ENCODE measurements around the gene CP. TPM values are rescaled to one million over a fixed set of nuclear protein-coding genes. Genes with fewer than 3 reads are reported as not detected.
"Not testable (repeated sequence)": the region's sequence is repeated elsewhere in the genome, so short reads cannot be mapped to it uniquely, and the experiment has no call there.

Gene CP
- total RNA-seq, 4 donors from 2014 or later, result 1.7 to 10.2 (median 4.0) TPM

- H3K27me3 ChIP-seq, result no peaks in the 10 kb centered on the region
- no peaks in the 10 kb centered on the region for H3K9me3 ChIP-seq
- H3K27ac ChIP-seq, result no peak overlapping the region
- 88% methylated on average over 1 of the region's 1 CpG for WGBS
- no peak overlapping the region for H3K4me3 ChIP-seq
- no peak for DNase-seq (ENCODE audit: low spot score in 2 of 2)
- H3K36me3 ChIP-seq, result no peaks in the 10 kb centered on the region
- peaks cover 8% of the 10 kb centered on the region for H3K4me1 ChIP-seq
- TF ChIP-seq, protein P1, sequence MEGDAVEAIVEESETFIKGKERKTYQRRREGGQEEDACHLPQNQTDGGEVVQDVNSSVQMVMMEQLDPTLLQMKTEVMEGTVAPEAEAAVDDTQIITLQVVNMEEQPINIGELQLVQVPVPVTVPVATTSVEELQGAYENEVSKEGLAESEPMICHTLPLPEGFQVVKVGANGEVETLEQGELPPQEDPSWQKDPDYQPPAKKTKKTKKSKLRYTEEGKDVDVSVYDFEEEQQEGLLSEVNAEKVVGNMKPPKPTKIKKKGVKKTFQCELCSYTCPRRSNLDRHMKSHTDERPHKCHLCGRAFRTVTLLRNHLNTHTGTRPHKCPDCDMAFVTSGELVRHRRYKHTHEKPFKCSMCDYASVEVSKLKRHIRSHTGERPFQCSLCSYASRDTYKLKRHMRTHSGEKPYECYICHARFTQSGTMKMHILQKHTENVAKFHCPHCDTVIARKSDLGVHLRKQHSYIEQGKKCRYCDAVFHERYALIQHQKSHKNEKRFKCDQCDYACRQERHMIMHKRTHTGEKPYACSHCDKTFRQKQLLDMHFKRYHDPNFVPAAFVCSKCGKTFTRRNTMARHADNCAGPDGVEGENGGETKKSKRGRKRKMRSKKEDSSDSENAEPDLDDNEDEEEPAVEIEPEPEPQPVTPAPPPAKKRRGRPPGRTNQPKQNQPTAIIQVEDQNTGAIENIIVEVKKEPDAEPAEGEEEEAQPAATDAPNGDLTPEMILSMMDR (IDR thresholded peaks at IDR 0.05), result no peak
- no peak for TF ChIP-seq POLR2A (IDR thresholded peaks at IDR 0.05)
- no peak for TF ChIP-seq EP300 (IDR thresholded peaks at IDR 0.05)
- no peak for TF ChIP-seq POLR2AphosphoS5 (IDR thresholded peaks at IDR 0.05)
Measured at GRCh38 chr3:149226776-149227175, 5.1 kb upstream of the CP start.

DNA sequence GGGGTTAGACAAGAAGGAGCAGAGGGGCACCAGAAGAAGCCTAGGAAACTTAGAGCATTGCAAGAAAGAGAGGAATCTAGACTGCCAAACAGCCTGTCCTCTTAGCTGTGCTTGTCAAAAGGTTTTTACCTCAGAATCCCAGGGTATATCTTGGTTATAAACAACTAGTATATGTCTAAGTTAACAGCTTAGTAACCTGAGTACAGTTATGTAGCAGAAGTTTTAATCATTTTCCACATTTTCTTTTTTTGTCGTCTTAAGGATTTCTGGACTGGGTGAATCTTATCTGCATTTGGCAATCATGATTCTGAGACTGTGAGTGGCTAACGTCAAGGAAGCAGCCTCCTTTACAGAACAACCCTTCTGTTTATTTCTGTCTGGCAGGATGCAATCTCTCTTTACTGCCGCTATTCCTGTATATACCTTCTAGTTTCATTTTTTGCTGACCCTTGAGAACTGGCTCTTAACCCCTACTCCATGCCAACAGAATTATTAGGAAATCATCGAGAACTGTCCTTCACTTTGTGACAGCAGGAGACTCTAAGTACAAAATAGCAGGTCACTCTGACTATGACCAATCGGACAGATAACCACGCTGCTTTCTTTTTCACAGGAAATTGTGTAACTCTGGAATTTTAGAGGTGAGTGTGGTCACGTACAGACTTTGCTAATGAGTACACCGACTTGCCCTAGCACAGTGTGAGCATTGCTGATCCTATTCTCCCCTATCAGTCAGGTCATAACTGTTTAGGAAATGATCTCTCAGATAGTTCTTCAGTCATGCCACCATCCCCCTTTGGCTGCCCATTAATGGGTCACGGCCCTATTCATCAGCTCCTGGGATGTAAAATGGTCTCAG lies 3.3 kb upstream of the CP start:
- Histone ChIP-seq H3K27me3 (no peaks in the 10 kb centered on the region), H3K27ac (peak overlapping the region; percentile 67), H3K36me3 (no peaks in the 10 kb centered on the region), H3K4me1 (peaks cover 8% of the 10 kb centered on the region), H3K9me3 (no peaks in the 10 kb centered on the region), H3K4me3 (peak overlapping the region; percentile 39)
- no peak for TF ChIP-seq EP300 (IDR thresholded peaks at IDR 0.05)
- TF ChIP-seq, protein P1 (IDR thresholded peaks at IDR 0.05), result no peak
- TF ChIP-seq POLR2AphosphoS5 (IDR thresholded peaks at IDR 0.05), result no peak
- no peak for TF ChIP-seq POLR2A (IDR thresholded peaks at IDR 0.05)
- no peak for DNase-seq (ENCODE audit: low spot score in 2 of 2)
- WGBS, result 21% methylated on average over 9 of the region's 9 CpGs

GRCh38 chr3:149223461-149223820 lies 1.8 kb upstream of the CP start:
- H3K27ac ChIP-seq, result no peak overlapping the region
- H3K27me3 ChIP-seq, result no peaks in the 10 kb centered on the region
- H3K4me3 ChIP-seq, result no peak overlapping the region
- H3K9me3 ChIP-seq, result no peaks in the 10 kb centered on the region
- H3K4me1 ChIP-seq, result peaks cover 8% of the 10 kb centered on the region
- H3K36me3 ChIP-seq, result no peaks in the 10 kb centered on the region
- no peak for DNase-seq (ENCODE audit: low spot score in 2 of 2)
- WGBS, result 86% methylated on average over 6 of the region's 6 CpGs
- TF ChIP-seq POLR2A (IDR thresholded peaks at IDR 0.05), result no peak

DNA sequence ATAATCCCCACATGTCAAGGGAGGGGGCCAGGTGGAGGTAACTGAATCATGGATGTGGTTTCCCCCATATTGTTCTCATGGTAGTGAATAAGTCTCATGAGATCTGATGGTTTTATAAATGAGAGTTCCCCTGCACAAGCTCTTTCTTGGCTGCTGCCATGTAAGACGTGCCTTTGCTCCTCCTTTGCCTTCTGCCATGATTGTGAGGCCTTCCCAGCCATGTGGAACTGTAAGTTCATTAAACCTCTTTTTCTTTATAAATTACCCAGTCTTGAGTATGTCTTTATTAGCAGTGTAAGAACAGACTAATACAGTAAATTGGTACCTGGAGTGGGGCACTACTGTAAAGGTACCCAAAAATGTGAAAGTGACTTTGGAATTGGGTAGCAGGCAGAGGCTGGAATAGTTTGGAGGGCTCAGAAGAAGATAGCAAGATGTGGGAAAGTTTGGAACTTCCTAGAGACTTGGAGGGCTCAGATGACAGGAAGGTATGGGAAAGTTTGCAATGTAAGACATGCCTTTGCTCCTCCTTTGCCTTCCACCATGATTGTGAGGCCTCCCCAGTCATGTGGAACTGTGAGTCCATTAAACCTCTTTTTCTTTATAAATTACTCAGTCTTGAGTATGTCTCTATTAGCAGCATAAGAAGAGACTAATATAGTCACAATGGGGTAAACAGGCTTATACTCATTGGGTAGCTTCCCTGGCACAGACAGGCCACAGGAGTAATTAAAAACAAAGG lies 2.1 kb downstream of the CP start:
- not testable (repeated sequence) for DNase-seq (ENCODE audit: low spot score in 2 of 2); H3K4me1 ChIP-seq; H3K36me3 ChIP-seq; H3K9me3 ChIP-seq; H3K27me3 ChIP-seq; H3K27ac ChIP-seq; H3K4me3 ChIP-seq
- WGBS, result 89% methylated on average over 1 of the region's 1 CpG

GRCh38 chr3:149217347-149217746 lies 4.3 kb downstream of the CP start:
- H3K27me3 ChIP-seq, result no peaks in the 10 kb centered on the region
- TF ChIP-seq, protein P1 (IDR thresholded peaks at IDR 0.05), result no peak
- 90% methylated on average over 5 of the region's 5 CpGs for WGBS
- H3K9me3 ChIP-seq, result no peaks in the 10 kb centered on the region
- no peaks in the 10 kb centered on the region for H3K36me3 ChIP-seq
- H3K4me1 ChIP-seq, result peaks cover 5% of the 10 kb centered on the region
- H3K4me3 ChIP-seq, result no peak overlapping the region
- no peak overlapping the region for H3K27ac ChIP-seq
- no peak for DNase-seq (ENCODE audit: low spot score in 2 of 2)

DNA sequence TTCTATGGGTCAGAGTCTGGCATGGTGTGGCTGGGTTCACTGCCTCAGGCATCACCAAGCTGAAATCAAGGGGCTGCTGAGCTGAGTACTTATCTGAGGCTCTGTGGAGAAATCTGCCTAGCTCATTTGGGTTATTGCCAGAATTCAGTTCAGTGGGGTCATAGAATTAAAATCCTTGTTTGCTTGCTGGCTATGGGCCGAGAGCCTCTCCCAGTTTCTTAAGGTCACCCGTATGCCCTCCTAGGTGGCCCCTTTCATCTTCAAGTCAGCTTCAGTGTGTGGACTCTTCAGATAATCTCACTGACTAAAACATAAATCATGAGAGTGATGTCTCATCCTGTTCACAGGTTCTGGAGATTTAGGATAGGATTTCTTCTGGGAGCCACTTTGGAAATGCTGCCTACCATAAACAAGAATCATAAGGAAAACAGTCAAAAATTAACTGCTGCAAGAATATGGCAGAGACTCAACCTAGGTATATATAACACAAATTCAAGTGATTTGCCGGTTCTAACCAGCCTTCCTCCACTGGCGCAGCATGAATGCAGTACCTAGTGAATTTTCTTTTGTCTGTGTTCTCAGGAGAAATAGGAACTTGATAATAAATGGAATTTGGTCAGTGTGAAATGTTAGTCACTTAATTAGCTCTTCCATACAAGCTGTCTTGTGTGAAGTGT lies 5.3 kb downstream of the CP start:
- H3K27me3 ChIP-seq, result no peaks in the 10 kb centered on the region
- H3K4me3 ChIP-seq, result no peak overlapping the region
- H3K36me3 ChIP-seq, result no peaks in the 10 kb centered on the region
- H3K9me3 ChIP-seq, result no peaks in the 10 kb centered on the region
- TF ChIP-seq, protein P1 (IDR thresholded peaks at IDR 0.05), result no peak
- TF ChIP-seq POLR2AphosphoS5 (IDR thresholded peaks at IDR 0.05), result no peak
- TF ChIP-seq POLR2A (IDR thresholded peaks at IDR 0.05), result no peak
- TF ChIP-seq EP300 (IDR thresholded peaks at IDR 0.05), result no peak
- 81% methylated on average over 4 of the region's 4 CpGs for WGBS
- H3K4me1 ChIP-seq, result peaks cover 5% of the 10 kb centered on the region
- no peak for DNase-seq (ENCODE audit: low spot score in 2 of 2)
- H3K27ac ChIP-seq, result no peak overlapping the region
